Mesendoderm (in vitro differentiated cells): ENCODE measurements around the gene LGR4.
"Not testable (repeated sequence)": the region's sequence is repeated elsewhere in the genome, so short reads cannot be mapped to it uniquely, and the experiment has no call there.

Experiments
- DNase-seq: peaks from one replicate; pipeline ENCODE4 v3.0.0; 2013
- H2AK5ac ChIP-seq: 2 replicates; pipeline ENCODE4 v1.6.1; 2013; ENCODE audit warnings: low read length, inconsistent platforms
- H2BK120ac ChIP-seq: 2 replicates; pipeline ENCODE4 v1.6.1; 2013; ENCODE audit warnings: low read depth, mild to moderate bottlenecking, low read length, moderate library complexity, mixed read lengths
- H2BK15ac ChIP-seq: replicated peaks from 2 replicates; pipeline ENCODE4 v1.6.1; 2013; ENCODE audit warnings: low read depth, mild to moderate bottlenecking, moderate library complexity
- H2BK5ac ChIP-seq: 2 replicates; pipeline ENCODE4 v1.6.1; 2013; ENCODE audit warnings: low read length, inconsistent platforms
- H3K18ac ChIP-seq: 2 replicates; pipeline ENCODE4 v1.6.1; 2013; ENCODE audit warnings: mild to moderate bottlenecking, low read length, mixed read lengths
- H3K23ac ChIP-seq: one replicate; pipeline ENCODE4 v1.6.1; 2013; ENCODE audit warnings: low read length
- H3K27ac ChIP-seq: 2 replicates; pipeline ENCODE4 v1.5.1; 2013; ENCODE audit warnings: low read depth, mild to moderate bottlenecking, inconsistent platforms, low read length, moderate library complexity
- H3K27me3 ChIP-seq: 2 replicates; pipeline ENCODE4 v1.6.1; 2013; ENCODE audit warnings: low read length, control low read depth, mild to moderate bottlenecking, inconsistent platforms; ENCODE audit not compliant: insufficient read depth, poor library complexity
- H3K36me3 ChIP-seq: 2 replicates; pipeline ENCODE4 v1.6.1; 2013; ENCODE audit warnings: low read length, inconsistent platforms; ENCODE audit not compliant: control insufficient read depth, insufficient read depth
- H3K4ac ChIP-seq: one replicate; pipeline ENCODE4 v1.6.1; 2013; ENCODE audit warnings: low read depth, mild to moderate bottlenecking, low read length, moderate library complexity
- H3K4me1 ChIP-seq: 2 replicates; pipeline ENCODE4 v1.6.1; 2013; ENCODE audit warnings: low read depth, low read length, inconsistent platforms; ENCODE audit not compliant: control insufficient read depth
- H3K4me2 ChIP-seq: 2 replicates; pipeline ENCODE4 v1.6.1; 2013; ENCODE audit warnings: low read length
- H3K4me3 ChIP-seq: 2 replicates; pipeline ENCODE4 v1.5.1; 2013; ENCODE audit warnings: mild to moderate bottlenecking, low read length
- H3K56ac ChIP-seq: one replicate; pipeline ENCODE4 v1.6.1; 2013; ENCODE audit warnings: low read length
- H3K79me1 ChIP-seq: 2 replicates; pipeline ENCODE4 v1.6.1; 2013; ENCODE audit warnings: low read length, inconsistent platforms
- H3K79me2 ChIP-seq: 2 replicates; pipeline ENCODE4 v1.6.1; 2013; ENCODE audit warnings: mild to moderate bottlenecking, low read length; ENCODE audit not compliant: control insufficient read depth, insufficient read depth
- H3K9ac ChIP-seq: 2 replicates; pipeline ENCODE4 v1.6.1; 2013; ENCODE audit warnings: low read length, inconsistent platforms
- H4K5ac ChIP-seq: one replicate; pipeline ENCODE4 v1.6.1; 2013; ENCODE audit warnings: low read length
- H4K8ac ChIP-seq: one replicate; pipeline ENCODE4 v1.6.1; 2013; ENCODE audit warnings: low read depth, mild to moderate bottlenecking, control low read depth, low read length, moderate library complexity
- WGBS: extraction: QIAGEN DNeasy Blood & Tissue Kit; methylation state at CpG from one replicate; pipeline ENCODE4 v1.1.7; 2013; ENCODE audit warnings: low lambda C conversion rate, missing lambda C conversion rate; ENCODE audit not compliant: insufficient coverage; ENCODE audit errors: extremely low coverage; 5-methylcytosine and 5-hydroxymethylcytosine counted together

LGR4 gene

DNA sequence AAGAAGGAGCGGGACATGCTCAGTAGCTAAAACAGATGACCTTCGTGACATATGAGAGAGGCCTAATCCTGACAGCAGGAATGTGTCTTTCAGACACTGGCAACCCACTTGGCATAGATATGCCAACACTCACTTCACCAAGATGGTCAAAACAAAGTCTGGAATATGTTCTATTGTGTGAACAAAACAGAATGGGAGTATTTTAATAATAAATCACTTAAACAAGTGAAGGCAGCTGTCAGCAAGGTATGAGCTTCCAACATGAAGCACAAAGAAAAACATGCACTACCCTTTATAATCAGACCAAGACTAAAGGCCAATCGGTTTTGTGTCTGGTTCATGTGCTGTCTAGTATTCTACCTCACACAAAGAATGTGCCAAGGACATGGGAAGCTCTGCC is 132.6 kb downstream of the LGR4 start:
- Histone ChIP-seq H3K23ac (no peak overlapping the region), H3K36me3 (no peaks in the 10 kb centered on the region), H3K27me3 (no peaks in the 10 kb centered on the region), H3K4me2 (no peak overlapping the region), H3K18ac (no peak overlapping the region), H3K79me2 (no peaks in the 10 kb centered on the region), H2AK5ac (no peak overlapping the region), H4K8ac (no peak overlapping the region), H3K56ac (no peak overlapping the region), H3K4me1 (no peaks in the 10 kb centered on the region), H2BK120ac (no peak overlapping the region), H3K4ac (no peak overlapping the region), H2BK5ac (no peak overlapping the region), H3K79me1 (no peaks in the 10 kb centered on the region), H3K9ac (no peak overlapping the region), H4K5ac (no peak overlapping the region), H3K27ac (no peak overlapping the region), H3K4me3 (no peak overlapping the region), H2BK15ac (no peak overlapping the region)
- no peak for DNase-seq
- WGBS, result no CpG with 5 or more reads among the region's 3 CpGs

DNA sequence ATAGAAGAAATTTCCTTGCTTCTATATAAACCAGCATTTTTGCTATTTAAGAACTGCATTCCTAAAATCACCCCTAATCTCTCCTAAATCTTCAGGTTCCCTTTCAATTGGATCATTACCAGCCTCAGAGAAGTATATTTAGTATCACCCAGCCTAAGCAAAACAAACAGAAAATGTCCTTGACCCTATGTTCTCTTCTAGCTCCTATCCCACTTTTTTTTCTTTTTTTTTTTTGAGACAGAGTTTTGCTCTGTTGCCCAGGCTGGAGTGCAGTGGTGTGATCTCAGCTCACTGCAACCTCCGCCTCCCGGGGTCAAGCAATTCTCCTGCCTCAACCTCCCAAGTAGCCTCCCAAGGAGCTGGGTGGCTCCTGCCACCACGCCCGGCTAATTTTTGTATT is 137.8 kb downstream of the LGR4 start:
- not testable (repeated sequence) for DNase-seq, H3K79me2 ChIP-seq

DNA sequence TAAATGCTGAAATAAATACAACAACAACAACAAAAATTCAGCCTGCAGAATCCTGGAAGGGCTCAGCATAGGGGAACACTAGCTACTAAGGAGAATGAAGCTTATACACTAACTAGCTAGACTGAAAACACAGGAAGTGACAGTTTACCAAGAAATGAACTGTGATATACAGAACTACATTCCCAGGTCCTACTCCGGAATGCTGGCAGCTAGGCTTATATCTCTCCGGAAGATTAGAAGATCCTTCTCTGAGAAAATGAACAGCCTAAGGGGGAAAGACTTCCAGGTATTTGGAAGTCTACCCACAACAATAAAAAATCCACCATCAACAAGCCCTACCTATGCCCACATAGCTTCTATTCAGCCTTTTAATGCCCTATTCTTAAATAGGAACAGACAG is 140.6 kb downstream of the LGR4 start:
- no peak overlapping the region for H3K27ac ChIP-seq
- H2AK5ac ChIP-seq, result no peak overlapping the region
- H3K9ac ChIP-seq, result no peak overlapping the region
- no peaks in the 10 kb centered on the region for H3K27me3 ChIP-seq
- no peaks in the 10 kb centered on the region for H3K79me2 ChIP-seq
- no peak overlapping the region for H3K4ac ChIP-seq
- H3K4me2 ChIP-seq, result no peak overlapping the region
- no peak overlapping the region for H4K5ac ChIP-seq
- no peak overlapping the region for H3K56ac ChIP-seq
- no peaks in the 10 kb centered on the region for H3K36me3 ChIP-seq
- no peak overlapping the region for H2BK15ac ChIP-seq
- no peak overlapping the region for H2BK5ac ChIP-seq
- no peak overlapping the region for H2BK120ac ChIP-seq
- H3K18ac ChIP-seq, result no peak overlapping the region
- WGBS, result no CpG with 5 or more reads among the region's 2 CpGs
- no peak overlapping the region for H4K8ac ChIP-seq
- H3K23ac ChIP-seq, result no peak overlapping the region
- no peaks in the 10 kb centered on the region for H3K79me1 ChIP-seq
- H3K4me3 ChIP-seq, result no peak overlapping the region
- peaks cover 5% of the 10 kb centered on the region for H3K4me1 ChIP-seq
- DNase-seq, result peak; percentile 83

More for the DNA sequence above, 137.8 kb downstream of the LGR4 start:
- not testable (repeated sequence) for H4K5ac ChIP-seq, H3K4me1 ChIP-seq, H2BK120ac ChIP-seq, H3K79me1 ChIP-seq, H3K23ac ChIP-seq, H3K18ac ChIP-seq, H3K56ac ChIP-seq, H3K27ac ChIP-seq, H3K4me2 ChIP-seq, H3K27me3 ChIP-seq, H2BK5ac ChIP-seq, H3K9ac ChIP-seq, H3K36me3 ChIP-seq, H2BK15ac ChIP-seq, H4K8ac ChIP-seq, H3K4me3 ChIP-seq, H2AK5ac ChIP-seq, H3K4ac ChIP-seq
- no CpG with 5 or more reads among the region's 4 CpGs for WGBS

DNA sequence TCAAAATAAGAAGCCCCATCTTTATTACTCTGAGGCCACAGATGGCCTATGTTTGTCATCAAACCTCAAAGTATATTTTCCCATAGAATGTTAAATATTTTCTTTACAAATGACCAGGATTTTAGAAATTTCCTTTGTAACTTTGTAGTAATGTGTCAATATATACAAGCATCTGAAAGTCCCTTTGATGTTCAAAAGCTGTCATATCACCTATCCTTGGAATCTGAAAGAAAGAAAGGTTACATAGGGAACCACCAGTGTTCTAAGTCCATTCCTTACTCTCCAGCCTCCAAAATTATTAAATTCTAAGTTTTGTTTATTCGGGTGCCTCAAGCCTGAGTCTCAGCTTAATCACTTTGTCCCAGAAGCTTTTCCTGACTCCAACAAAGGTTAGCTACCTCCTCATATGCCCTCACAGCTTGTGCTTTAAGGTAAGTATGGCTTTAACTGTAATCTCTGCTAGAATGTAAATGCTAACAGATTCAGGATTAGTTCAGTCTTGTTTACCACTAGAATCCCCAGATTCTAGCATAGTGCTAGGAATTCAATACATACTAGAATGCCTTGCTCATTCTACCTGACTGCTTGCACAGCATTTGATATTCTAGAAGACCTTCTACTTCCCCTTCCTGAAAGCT is 141.8 kb downstream of the LGR4 start:
- no CpG with 5 or more reads among the region's 1 CpG for WGBS
- H3K4me3 ChIP-seq, result no peak overlapping the region
- no peak overlapping the region for H3K4ac ChIP-seq
- H2BK5ac ChIP-seq, result peak overlapping the region; percentile 37
- no peak overlapping the region for H2AK5ac ChIP-seq
- H3K36me3 ChIP-seq, result no peaks in the 10 kb centered on the region
- H2BK120ac ChIP-seq, result no peak overlapping the region
- no peaks in the 10 kb centered on the region for H3K79me1 ChIP-seq
- H4K5ac ChIP-seq, result no peak overlapping the region
- no peak for DNase-seq
- no peak overlapping the region for H3K4me2 ChIP-seq
- H3K56ac ChIP-seq, result no peak overlapping the region
- H3K18ac ChIP-seq, result no peak overlapping the region
- peak overlapping the region; percentile 53 for H3K27ac ChIP-seq
- no peaks in the 10 kb centered on the region for H3K79me2 ChIP-seq
- H2BK15ac ChIP-seq, result no peak overlapping the region
- H3K9ac ChIP-seq, result no peak overlapping the region
- H3K27me3 ChIP-seq, result no peaks in the 10 kb centered on the region
- peaks cover 5% of the 10 kb centered on the region for H3K4me1 ChIP-seq
- no peak overlapping the region for H4K8ac ChIP-seq
- H3K23ac ChIP-seq, result no peak overlapping the region

DNA sequence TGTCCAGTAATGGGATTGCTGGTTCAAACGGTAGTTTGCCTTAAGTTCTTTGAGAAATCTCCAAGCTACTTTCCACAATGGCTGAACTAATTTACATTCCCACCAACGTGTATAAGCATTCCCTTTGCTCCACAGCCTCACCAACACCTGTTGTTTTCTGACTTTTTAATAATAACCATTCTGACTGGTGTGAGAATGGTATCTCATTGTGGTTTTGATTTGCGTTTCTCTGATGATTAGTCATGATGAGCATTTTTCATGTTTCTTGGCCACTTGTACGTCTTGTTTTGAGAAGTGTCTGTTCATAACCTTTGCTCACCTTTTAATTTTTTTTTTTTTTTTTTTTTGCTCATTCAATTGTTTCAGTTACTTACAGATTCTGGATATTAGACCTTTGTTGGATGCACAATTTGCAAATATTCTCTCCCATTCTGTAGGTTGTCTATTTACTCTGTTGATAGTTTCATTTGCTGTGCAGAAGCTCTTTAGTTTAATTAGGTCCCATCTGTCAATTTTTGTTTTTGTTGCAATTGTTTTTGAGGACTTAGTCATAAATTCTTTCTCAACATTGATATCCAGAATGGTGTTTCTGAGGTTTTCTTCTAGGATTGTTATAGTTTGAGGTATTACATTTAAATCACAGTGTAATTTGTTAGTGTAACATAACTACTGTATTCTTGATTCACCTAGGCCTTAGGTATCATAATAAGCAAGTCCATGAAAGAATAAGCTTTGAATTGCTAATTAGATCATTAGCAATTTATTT is 142.5 kb downstream of the LGR4 start:
- H2AK5ac ChIP-seq, result no peak overlapping the region
- H3K4me1 ChIP-seq, result peaks cover 5% of the 10 kb centered on the region
- H3K18ac ChIP-seq, result no peak overlapping the region
- no peak overlapping the region for H2BK5ac ChIP-seq
- no peak overlapping the region for H3K56ac ChIP-seq
- H3K27ac ChIP-seq, result no peak overlapping the region
- H3K9ac ChIP-seq, result no peak overlapping the region
- H3K4me2 ChIP-seq, result no peak overlapping the region
- H4K5ac ChIP-seq, result no peak overlapping the region
- no peak overlapping the region for H4K8ac ChIP-seq
- no peak for DNase-seq
- H3K27me3 ChIP-seq, result no peaks in the 10 kb centered on the region
- H3K79me2 ChIP-seq, result no peaks in the 10 kb centered on the region
- H3K79me1 ChIP-seq, result no peaks in the 10 kb centered on the region
- no CpG with 5 or more reads among the region's 4 CpGs for WGBS
- H3K4me3 ChIP-seq, result no peak overlapping the region
- no peak overlapping the region for H2BK15ac ChIP-seq
- no peak overlapping the region for H3K4ac ChIP-seq
- H3K23ac ChIP-seq, result no peak overlapping the region
- no peaks in the 10 kb centered on the region for H3K36me3 ChIP-seq
- no peak overlapping the region for H2BK120ac ChIP-seq
